Stimulated activated CD4-positive, alpha-beta T cell treated with anti-CD3 and anti-CD28 coated beads, Interleukin-4, amount 100 ng/mL, for 48 hours (primary cell): ENCODE measurements around the gene LRRD1.
"Not testable (repeated sequence)": the region's sequence is repeated elsewhere in the genome, so short reads cannot be mapped to it uniquely, and the experiment has no call there.

Source experiments
- DNase-seq, 2 donors: peaks; one replicate each; pipeline ENCODE4 v3.0.0-alpha.2; 2020; ENCODE audit warnings: low read depth in 2 of 2

Gene LRRD1

DNA sequence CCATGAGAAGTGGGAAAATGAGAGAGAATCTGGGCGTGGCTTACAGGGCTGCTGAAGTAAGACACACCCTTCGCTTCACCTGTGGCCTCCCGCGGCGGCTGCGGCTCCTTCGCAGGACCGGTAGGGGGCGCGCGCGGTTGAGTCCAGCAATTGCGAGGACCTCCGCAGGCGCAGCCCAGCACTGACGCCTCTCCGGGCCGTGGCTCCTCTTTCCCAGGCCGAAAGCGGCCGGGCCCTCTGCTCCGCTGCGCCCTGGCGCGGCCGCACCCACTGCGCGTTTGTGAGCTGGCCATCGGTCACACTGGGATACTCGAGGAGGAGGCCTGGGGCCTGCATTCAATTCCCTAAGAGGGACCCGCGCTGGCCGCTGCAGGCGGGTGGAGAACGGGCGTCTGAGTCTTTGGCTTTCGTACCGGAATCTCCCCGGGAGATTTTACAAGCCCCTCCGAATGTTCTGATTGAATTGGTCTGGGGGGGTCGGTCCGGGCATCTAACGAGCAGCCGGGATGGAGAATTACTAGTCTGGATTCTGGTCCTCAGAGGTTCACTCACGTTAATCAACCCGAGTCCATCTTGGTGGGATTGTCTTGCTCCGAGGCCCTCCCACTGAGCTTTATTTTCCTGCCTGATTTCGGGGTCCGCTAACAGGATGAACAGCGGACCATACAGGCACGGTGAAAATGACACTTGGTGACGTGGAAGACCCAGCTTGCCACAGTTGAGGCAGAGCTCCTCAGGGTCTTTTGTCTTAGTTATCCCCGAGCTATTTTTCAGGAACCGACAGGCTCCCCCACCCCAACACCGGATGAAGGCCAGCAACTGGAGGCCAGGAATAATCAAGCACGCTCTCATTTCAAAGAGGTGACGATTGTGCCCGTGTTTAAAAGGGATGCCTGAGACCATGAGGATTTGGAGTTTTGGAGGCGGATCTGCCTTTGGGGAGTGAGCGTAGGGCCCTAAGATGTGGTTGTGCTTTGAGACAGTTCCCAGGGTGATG is at the start of gene LRRD1:
Gene LRRD1 (minus strand): TSS at position 215 of the 997 bp plus-strand sequence. CDS start 13,940 bp downstream, outside the sequence.
- DNase-seq = peak; percentile 85 to 92

DNA sequence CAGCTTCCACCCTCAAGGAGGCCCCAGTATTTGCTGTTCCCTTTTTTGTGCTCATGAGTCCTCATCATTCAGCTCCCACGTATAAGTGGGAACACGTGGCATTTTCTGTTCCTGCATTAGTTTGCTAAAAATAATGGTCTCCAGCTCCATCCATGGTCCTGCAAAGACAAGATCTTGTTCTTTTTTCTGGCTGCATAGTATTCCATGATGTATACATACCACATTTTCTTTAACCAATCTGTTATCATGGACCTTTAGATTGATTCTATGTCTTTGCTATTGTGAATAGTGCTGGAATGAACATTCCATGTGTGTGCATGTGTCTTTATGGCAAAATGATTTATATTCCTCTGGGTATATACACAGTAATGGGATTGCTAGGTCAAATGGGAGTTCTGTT is 49.8 kb upstream of the LRRD1 start:
- no peak for DNase-seq

DNA sequence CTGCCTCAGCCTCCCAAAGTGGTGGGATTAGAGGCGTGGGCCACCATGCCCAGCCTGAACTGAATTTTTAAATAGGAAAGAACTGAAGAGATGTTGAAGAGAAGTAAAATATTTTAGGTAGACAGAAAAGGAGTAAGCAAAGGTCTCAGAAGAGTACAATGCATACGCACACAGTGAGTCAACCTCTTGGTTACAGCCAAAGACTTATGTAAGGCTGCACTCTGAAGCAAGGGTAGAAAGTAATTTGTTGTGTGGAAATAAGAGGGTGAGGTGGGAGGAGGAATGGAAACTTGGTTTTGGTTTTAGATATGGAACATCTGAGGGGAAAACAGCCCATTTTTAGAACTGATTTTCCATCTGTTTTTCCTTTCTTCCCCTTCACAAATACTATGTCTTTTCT is 49.2 kb upstream of the LRRD1 start:
- no peak for DNase-seq

DNA sequence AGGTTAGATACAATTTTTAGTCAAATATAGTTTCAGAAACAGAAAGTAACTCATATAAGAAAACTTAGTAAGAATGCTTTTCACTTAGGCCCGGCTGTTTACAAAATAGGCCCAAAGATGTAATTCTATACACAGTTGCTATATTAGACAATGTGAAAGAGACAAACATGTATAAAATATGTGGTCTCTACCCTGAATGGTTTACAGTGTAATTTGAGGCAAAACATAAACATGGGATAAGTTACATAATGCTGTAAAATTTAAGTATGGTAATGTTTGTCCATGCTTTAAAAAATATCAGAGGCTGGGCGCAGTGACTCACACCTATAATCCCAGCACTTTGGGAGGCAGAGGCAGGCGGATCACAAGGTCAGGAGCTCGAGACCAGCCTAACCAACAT is 48.0 kb upstream of the LRRD1 start:
- no peak for DNase-seq

DNA sequence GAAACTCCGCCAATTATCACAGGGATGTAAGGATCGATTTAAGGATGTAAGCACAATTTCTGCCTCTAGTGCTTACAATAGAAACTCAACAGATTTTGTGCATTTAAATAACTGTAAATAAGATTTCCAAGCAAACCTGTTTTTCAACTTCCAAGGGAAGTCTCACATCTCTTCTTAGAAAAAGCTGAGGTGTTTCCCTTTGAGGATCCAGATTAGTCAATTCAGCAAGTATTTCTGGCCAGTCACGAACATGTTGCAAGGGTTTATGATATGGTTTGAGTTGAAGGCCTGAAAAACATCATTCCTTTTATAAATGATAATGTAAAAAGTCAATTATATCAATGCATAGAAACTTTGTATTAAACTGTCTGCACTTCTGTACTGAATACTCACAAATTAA is 42.8 kb upstream of the LRRD1 start:
- DNase-seq = no peak

DNA sequence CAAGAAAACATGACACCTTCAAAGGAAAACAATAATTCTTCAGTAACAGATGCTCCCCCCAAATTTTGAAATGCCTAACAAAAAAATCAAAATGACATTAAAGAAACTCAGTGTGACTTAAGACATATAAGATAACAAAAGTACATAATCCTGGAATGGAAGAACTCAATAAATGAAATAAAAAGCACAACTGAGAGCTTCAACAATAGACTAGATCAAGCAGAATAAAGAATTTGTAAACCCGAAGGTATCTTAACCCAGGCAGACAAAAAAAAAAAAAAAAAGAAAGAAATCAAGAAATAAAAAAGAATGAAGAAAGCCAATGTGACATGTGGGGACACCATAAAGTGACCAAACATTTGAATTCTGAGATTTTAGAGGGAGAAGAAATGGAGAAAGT is 27.7 kb upstream of the LRRD1 start:
- DNase-seq = no peak

DNA sequence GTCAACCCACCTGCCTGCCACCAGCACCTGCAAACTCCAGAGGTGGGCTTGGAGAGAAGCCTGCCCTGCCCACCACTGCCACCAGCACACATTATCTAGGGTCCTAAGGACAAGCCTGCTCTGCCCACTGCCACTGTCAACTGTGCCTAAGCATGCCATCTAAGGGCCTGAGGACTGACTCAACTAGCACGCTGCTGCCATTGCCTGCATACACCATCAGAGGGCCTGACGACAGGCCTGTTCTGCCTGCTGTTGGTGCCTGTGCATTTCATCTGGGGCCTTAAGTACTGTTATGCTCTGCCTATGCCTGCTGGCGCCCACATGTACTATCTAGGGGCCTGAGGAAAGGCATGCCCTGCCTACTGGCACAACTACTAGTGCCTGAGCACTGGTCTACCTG is 27.0 kb upstream of the LRRD1 start:
- DNase-seq = no peak

DNA sequence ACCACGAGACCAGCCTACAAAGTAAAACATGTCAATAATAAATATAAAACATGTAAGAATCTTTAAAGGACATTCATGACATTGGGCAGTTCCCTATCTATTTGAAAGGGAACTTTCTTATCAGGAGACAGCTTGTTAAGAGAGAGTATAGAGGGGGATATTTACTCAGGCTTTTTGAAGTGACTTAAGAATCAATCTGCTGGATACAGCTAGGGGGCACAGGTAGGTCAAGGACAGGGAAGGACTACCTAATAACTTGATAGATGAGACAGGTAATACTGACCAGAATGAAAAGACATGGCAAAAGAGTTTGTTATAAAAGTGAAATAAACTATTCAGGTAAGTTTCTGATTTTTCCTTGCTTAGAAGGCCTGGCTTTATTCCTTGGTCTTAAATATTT is 21.8 kb upstream of the LRRD1 start:
- DNase-seq = no peak

DNA sequence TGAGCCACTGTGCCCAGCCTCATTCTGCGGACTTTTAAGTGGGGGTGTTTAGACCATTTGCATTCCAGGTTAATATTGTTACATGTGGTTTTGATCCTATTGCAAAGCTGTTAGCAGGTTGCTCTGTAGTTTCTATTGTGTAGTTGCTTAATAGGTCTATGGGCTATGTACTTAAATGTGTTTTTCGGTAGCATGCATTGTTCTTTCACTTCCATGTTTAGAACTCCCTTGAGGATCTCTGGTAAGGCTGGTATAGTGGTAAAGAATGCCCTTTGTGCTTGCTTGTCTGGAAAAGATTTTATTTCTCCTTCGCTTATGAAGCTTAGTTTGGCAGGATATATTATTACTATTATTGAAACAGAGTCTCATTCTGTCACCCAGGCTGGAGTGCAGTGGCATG is 13.4 kb upstream of the LRRD1 start:
- DNase-seq = no peak

DNA sequence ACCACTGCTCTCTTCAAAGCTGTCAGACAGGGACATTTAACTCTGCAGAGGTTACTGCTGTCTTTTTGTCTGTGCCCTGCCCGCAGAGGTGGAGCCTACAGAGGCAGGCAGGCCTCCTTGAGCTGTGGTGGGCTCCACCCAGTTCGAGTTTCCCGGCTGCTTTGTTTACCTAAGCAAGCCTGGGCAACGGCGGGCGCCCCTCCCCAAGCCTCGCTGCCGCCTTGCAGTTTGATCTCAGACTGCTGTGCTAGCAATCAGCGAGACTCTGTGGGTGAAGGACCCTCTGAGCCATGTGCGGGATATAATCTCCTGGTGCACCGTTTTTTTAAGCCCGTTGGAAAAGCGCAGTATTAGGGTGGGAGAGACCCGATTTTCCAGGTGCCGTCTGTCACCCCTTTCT is 10.3 kb upstream of the LRRD1 start:
- not testable (repeated sequence) for DNase-seq

DNA sequence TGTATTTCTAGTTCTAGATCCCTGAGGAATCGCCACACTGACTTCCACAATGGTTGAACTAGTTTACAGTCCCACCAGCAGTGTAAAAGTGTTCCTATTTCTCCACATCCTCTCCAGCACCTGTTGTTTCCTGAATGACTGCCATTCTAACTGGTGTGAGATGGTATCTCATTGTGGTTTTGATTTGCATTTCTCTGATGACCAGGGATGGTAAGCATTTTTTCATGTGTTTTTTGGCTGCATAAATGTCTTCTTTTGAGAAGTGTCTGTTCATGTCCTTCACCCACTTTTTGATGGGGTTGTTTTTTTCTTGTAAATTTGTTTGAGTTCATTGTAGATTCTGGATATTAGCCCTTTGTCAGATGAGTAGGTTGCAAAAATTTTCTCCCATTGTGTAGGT is 5.4 kb upstream of the LRRD1 start:
- DNase-seq = not testable (repeated sequence)

DNA sequence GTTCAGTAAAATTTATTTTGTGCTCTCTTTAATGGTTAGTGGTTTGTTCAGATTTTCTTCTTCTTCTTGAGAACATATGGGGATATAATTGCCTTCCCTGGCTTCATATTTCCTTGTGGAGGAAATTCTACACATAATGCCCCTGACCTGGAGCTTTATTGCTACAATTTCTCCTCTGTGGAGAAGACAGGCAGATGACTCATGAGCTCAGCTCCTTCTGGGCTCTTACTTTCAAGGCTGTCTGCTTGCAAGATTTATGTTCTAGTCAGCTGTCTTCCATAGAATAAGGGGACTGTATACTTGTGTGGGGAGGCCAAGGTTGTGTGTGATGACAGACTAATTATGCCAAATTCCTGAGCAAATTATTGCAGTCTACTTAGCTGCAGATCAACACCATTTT is 1.6 kb downstream of the LRRD1 start:
- no peak for DNase-seq

DNA sequence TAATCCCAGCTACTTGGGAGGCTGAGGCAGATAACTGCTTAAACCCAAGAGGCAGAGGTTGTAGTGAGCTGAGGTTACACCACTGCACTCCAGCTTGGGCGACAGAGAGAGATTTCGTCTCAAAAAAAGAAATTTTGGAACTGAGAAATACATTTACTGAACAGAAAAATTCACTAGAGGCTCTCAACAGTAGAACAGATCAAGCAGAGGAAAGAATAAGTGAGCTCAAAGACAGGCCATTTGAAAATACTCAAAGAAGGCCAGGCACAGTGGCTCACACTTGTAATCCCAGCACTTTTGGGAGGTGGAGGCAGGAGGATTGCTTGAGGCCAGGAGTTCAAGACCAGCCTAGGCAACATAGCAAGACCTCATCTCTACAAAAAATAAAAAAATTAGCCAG is 9.4 kb downstream of the LRRD1 start:
- DNase-seq = not testable (repeated sequence)

DNA sequence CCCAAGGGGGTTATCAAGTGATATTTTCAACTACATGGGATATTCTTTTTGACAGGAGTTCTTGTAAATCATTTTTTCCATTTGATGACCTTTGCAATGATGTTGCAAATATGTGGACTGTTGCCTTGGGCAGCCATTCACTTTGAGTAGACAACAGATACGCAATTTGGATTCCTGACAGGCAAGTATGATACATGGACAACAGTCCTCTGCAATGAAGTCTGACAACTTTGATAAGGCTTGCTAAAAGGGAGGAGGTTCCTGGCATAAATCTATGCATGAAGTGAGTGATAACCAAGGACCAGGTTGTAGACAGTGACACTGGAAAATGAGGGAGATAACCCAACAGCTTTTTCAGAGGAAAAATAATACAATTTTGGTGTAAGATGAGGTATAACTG is 17.7 kb downstream of the LRRD1 start:
- no peak for DNase-seq

DNA sequence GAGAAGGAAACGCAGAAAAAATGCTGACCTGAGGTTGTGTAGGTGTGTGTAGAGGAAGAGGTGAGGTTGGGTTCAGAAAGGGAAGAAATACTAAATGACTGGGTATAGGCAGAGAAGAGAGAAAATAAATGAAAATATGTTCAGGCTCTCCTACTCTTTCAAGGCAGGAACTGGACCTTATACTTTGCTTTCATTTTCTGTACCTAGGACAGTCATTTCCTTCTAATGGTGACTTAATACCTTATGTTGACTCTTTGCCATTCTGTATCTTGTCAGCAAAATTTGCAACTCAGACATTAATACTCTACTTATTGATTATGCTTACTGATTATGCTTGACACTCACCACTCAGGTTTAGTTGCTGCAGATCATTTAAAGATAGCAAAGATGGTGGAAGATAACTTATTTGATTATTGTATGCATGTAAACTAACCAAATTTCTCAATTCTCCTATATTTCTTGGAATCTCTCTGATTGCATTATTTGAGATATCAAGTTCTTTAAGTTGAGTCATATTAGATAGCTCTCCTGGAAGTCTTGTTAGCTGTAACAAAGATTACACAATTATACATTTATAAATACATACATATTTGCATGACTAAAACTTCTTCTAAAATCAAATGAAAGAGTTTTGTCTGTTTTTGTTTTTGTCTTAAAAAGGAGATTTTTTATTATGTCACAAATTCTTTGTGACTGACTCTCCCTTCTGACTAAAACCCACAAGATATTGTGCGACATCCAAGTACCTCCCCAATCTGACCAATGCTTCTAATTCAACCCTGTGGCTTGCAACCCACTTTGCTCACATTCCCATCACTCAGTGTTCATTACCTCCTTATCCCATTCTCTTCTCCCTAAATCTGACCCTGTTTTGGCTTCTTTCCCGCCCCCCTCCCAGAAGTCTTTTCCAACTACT is 20.0 kb downstream of the LRRD1 start:
- no peak for DNase-seq

DNA sequence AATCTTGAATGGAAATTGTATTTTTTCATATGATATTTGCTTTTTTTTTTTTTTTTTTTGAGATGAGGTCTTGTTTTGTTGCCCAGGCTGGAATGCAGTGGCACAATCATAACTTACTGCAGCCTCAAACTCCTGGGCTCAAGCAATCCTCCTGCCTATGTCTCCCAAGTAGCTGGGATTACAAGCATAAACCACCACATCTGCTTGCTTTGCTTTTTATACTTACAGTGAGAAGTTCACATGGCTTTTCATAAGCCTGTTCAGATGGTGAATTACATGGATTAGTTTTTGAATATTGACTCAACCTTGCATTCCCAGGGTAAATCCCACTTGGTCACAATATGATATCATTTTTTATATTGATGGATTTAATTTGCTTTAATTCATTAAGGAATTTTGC is 22.0 kb downstream of the LRRD1 start:
- no peak for DNase-seq

DNA sequence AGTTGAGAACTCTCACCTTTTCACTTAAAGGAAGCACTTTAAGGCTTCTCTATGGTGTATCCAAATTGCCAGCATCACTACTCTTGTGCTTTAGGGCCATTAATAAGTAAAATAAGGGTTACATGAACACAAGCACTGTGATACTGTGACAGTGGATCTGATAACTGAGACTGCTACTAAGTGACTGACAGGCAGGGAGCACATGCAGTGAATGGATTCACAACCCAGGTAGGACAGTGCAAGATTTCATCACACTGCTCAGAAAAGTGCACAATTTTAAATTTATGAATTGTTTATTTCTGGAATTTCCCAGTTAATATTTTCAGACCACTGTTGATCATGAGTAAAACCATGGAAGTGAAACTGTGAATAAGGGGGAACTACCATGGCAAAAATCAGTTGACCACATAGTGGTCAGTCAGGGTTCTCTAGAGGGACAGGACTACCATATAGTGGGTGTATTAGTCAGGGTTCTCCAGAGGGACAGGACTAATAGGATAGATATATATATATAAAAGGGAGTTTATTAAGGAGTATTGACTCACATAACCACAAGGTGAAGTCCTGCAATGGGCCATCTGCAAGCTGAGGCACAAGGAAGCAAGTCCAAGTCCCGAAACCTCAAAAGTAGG is 23.7 kb downstream of the LRRD1 start:
- no peak for DNase-seq

DNA sequence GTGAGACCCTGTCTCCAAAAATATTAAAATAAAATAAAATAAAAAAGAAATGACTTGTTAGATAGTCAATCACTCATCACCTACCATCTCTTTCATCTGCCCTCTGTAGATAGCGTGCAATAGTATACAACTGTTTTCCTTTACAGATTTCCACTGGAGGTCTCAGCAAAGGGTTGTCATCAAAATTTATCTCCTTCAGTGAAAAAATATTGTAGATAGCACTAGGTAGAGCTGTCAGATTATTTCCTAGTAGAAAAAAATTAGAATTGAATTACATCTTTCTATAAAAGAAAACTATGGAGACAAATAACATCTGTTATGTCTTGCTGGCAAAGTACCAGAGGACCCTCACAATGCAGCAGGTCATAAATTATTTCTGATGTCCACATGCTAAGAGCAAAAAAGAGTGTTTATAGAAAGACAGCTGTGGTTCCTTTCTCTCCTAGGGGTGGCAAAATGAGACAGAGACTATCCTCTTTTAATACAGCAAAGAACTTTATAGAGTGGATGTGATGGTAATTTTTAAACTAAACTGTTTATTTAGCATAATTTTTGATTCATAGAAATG is 28.4 kb downstream of the LRRD1 start:
- no peak for DNase-seq

DNA sequence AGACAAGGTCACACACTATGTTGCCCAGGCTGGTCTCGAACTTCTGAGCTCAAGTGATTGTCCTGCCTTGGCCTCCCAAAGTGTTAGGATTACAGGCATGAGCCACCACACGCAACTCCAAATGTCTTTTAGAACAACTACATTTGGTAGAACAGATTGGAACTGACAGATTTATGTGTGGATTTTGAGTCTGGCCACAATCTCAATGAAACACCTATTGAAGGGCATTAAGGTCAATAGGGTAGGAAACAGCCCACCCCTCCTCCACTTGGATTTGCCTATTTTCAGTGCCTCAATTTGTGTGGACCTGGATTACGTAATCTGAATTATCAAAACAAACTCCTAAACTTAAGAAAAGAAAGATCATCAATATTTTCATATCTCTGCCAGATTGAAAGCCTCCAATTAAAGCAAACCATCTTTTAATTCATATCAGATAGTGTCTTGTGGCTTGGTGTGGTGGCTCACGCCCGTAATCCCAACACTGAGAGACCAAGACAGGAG is 29.2 kb downstream of the LRRD1 start:
- DNase-seq = no peak

DNA sequence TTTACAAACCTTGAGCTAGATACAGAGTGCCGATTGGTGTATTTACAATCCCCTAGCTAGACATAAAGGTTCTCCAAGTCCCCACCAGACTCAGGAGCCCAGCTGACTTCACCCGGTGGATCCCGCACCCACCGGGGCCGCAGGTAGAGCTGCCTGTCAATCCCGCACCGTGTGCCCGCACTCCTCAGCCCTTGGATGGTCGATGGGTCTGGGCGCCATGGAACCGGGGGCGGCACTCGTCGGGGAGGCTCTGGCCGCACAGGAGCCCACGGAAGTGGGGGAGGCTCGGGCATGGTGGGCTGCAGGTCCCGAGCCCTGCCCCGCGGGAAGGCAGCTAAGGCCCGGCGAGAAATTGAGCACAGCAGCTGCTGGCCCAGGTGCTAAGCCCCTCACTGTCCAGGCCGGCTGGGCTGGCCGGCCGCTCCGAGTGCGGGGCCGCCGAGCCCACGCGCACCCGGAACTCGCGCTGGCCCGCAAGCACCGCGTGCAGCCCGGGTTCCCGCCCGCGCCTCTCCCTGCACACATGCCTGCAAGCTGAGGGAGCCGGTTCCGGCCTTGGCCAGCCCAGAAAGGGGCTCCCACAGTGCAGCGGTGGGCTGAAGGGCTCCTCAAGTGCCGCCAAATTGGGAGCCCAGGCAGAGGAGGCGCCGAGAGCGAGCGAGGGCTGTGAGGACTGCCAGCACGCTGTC is 35.6 kb downstream of the LRRD1 start:
- not testable (repeated sequence) for DNase-seq

DNA sequence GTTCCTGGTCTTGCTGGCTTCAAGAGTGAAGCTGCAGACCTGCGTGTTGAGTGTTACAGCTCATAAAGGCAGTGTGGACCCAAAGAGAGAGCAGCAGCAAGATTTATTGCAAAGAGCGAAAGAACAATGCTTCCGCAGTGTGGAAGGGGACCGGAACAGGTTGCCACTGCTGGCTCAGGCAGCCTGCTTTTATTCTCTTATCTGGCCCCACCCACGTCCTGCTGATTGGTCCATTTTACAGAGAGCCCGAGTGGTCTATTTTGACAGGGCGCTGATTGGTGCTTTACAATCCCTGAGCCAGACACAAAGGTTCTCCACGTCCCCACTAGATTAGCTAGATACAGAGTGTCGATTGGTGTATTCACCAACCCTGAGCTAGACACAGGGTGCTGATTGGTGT is 36.2 kb downstream of the LRRD1 start:
- DNase-seq = not testable (repeated sequence)
